GM23248 (cell line): ENCODE measurements around the gene MAP4K2. TPM values are rescaled to one million over a fixed set of nuclear protein-coding genes. Genes with fewer than 3 reads are reported as not detected.

Experiments used
- DNase-seq: peaks from one replicate; pipeline ENCODE4 v3.0.0-alpha.2; 2015
- H2AFZ ChIP-seq: fragments of 200-600 bp; sonication (generic); 2 replicates; pipeline ENCODE4 v1.6.1; 2016; ENCODE audit warnings: antibody characterized with exemption
- H3F3A ChIP-seq: fragments of 200-600 bp; sonication (generic); 2 replicates; pipeline ENCODE4 v1.6.1; 2016; ENCODE audit warnings: mild to moderate bottlenecking, antibody characterized with exemption, mixed run types; ENCODE audit not compliant: insufficient read depth
- H3K27ac ChIP-seq: fragments of 200-600 bp; sonication (generic); 2 replicates; pipeline ENCODE4 v1.5.1; 2016; ENCODE audit warnings: mild to moderate bottlenecking
- H3K27me3 ChIP-seq: fragments of 200-600 bp; sonication (generic); replicated peaks from 2 replicates; pipeline ENCODE4 v1.6.1; 2016; ENCODE audit warnings: mild to moderate bottlenecking; ENCODE audit not compliant: insufficient read depth
- H3K36me3 ChIP-seq: fragments of 200-600 bp; sonication (generic); 2 replicates; pipeline ENCODE4 v1.6.1; 2016; ENCODE audit warnings: low read depth, mild to moderate bottlenecking
- H3K4me1 ChIP-seq: fragments of 200-600 bp; sonication (generic); 2 replicates; pipeline ENCODE4 v1.6.1; 2016; ENCODE audit warnings: mild to moderate bottlenecking; ENCODE audit not compliant: insufficient read depth
- H3K4me2 ChIP-seq: fragments of 200-600 bp; sonication (generic); one replicate; pipeline ENCODE4 v1.6.1; 2016; ENCODE audit warnings: mild to moderate bottlenecking; ENCODE audit not compliant: unreplicated experiment
- H3K4me3 ChIP-seq: fragments of 200-600 bp; sonication (generic); 2 replicates; pipeline ENCODE4 v1.5.1; 2016; ENCODE audit warnings: mild to moderate bottlenecking
- H3K79me2 ChIP-seq: fragments of 200-600 bp; sonication (generic); 2 replicates; pipeline ENCODE4 v1.6.1; 2016; ENCODE audit warnings: mild to moderate bottlenecking; ENCODE audit not compliant: insufficient read depth
- H3K9ac ChIP-seq: fragments of 200-600 bp; sonication (generic); 2 replicates; pipeline ENCODE4 v1.6.1; 2016; ENCODE audit warnings: mild to moderate bottlenecking
- H3K9me2 ChIP-seq: fragments of 200-600 bp; sonication (generic); 2 replicates; pipeline ENCODE4 v1.6.1; 2016; ENCODE audit warnings: mixed run types, mild to moderate bottlenecking, moderate library complexity; ENCODE audit not compliant: insufficient read depth
- H3K9me3 ChIP-seq: fragments of 200-600 bp; sonication (generic); one replicate; pipeline ENCODE4 v1.6.1; 2017; ENCODE audit warnings: low read depth
- H4K20me1 ChIP-seq: fragments of 200-600 bp; sonication (generic); 2 replicates; pipeline ENCODE4 v1.6.0; 2016; ENCODE audit not compliant: insufficient read depth
- EZH2 ChIP-seq: fragments of 200-600 bp; sonication (generic); IDR thresholded peaks from 2 replicates; pipeline ENCODE4 v1.6.1; 2018; ENCODE audit warnings: antibody characterized with exemption, mild to moderate bottlenecking; ENCODE audit not compliant: insufficient read depth, poor library complexity, severe bottlenecking
- EZH2phosphoT487 ChIP-seq: fragments of 200-600 bp; sonication (generic); IDR thresholded peaks from 2 replicates; pipeline ENCODE4 v1.6.1; 2018; ENCODE audit warnings: antibody characterized with exemption, moderate library complexity, mild to moderate bottlenecking, low read depth; ENCODE audit not compliant: insufficient read depth
- WGBS, 2 experiments: methylation state at CpG; one replicate each; pipeline ENCODE4 v1.1.6; 2015 to 2017; ENCODE audit warnings: low lambda C conversion rate in 2 of 2, low coverage in 1 of 2; ENCODE audit errors: missing lambda C conversion rate in 2 of 2; 5-methylcytosine and 5-hydroxymethylcytosine counted together
- in situ Hi-C: fragments of 300-500 bp; cut with MboI; formaldehyde crosslinking; loops from 2 replicates; pipeline ENCODE4 v1.15.0; 2020
- polyA plus RNA-seq: library from polyadenylated mRNA; unstranded; fragments of >200 nt; fragmentation: Nextera tagmentation; extraction: Ambion mirVana; gene quantifications from 2 replicates; pipeline ENCODE4 v1.2.1, GENCODE V29; 2016
- total RNA-seq: library from RNA; depleted of rRNA; stranded (reverse); fragments of >200 nt; shearing (Covaris generic); gene quantifications from 2 replicates; pipeline ENCODE4 v1.2.3, GENCODE V29; 2014

The MAP4K2 gene
- total and polyA plus RNA-seq, 2 experiments from 2014 or later = 6.2 to 18.2 TPM

DNA sequence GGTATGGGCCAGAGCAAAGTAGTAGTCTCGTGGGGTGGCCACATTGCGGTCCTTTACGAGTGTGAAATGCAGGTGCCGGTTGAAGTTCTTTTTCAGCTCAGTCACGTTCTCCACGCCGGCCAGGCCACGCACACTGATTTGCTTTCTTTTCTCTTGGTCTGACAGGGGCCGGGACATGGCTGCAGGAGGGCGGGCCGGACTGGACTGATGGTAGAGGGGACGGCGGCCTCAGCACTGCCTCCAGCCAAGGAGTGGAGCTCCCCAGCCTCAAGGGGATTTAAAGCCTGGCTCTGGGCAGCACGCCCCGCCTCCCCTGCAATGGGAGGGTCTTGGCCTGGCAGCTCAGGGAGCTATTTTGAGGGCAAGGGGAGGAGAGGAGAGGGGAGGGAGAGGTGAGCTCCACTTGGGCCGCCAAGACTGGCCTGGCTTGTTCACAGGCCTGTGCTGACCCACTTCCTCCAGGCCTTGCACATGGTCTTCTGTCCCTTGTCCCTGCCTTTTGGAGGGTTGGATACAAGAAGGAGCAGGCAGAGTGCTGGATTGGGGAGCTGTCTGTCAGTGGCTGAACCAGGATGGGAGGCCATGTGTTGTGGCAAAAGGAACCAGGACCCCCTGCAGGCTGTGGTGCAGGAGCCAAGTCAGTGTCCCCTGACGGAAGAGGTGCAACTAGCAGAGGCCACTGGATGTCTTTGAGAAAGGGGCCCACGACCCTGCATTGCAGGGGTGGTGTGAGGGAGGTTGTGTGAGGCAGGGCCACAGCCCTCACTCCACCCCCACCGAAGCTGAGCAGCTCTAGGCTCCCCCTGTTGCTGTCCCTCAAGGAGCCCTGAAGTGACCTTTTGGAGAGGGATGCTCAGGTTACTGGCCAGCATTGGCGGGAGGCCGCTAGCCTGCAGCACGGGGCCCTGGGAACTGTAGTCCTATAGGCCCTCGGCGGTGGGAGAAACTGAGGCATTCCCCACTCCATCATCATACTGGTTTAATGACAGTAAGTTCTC is 43.0 kb downstream of the MAP4K2 start, which contains the start of gene PYGM:
Gene PYGM (minus strand): TSS at position 253 of the 998 bp plus-strand sequence. CDS start 76 bp downstream, at position 177.
- Histone ChIP-seq H3K4me3 (no peak within 1 kb of the TSS), H4K20me1 (no peaks in the 10 kb centered on the region), H2AFZ (no peak within 1 kb of the TSS), H3K79me2 (peaks cover 7% of the 10 kb centered on the region; the same call in 1 of the 2 replicates), H3F3A (peaks cover 39% of the 10 kb centered on the region), H3K9me2 (no peaks in the 10 kb centered on the region), H3K9ac (no peak within 1 kb of the TSS), H3K36me3 (peaks cover 21% of the 10 kb centered on the region), H3K4me1 (peaks cover 10% of the 10 kb centered on the region; the same call in 1 of the 2 replicates), H3K4me2 (no peak within 1 kb of the TSS), H3K27me3 (no peaks in the 10 kb centered on the region), H3K9me3 (no peaks in the 10 kb centered on the region), H3K27ac (no peak within 1 kb of the TSS)
- no peak for DNase-seq
- in situ Hi-C loops = no loop called here
- TF ChIP-seq EZH2 = no peak
- no peak for TF ChIP-seq EZH2phosphoT487
- 51 to 53% methylated on average over 24 of the region's 24 CpGs for WGBS, 2 experiments

DNA sequence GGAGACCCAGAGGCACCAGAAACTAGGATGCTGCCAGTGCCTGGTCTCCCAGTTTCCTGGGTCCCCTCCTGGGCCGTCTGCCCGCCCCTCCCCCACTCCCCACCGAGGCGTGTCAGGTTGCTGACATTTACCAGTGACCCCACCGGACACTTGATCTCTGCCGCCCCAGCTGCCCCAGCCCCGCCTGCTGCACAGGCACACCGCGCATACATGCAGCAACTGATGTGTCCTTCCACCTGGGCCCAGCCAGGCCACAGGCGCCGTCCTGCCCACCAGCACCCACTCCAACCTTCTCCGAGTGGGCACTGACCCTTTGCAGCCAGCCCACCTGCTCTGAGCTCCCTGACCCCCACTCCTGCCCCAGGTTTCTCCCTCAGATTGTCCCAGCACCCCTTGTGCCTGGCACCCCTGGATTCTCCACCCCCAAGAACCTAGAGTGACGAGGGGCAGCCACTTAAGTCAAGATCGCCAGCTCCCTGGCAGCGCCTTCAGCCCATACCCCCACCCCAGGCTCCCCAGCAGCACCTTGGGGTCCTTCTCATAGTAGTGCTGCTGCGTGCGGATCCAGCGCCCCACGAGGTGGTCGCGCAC is 43.8 kb downstream of the MAP4K2 start:
- TF ChIP-seq EZH2phosphoT487 = no peak
- no peak for TF ChIP-seq EZH2
- in situ Hi-C loops = no loop called here
- no peak overlapping the region for H3K27ac ChIP-seq
- H3K36me3 ChIP-seq = peaks cover 14% of the 10 kb centered on the region
- no peaks in the 10 kb centered on the region for H3K27me3 ChIP-seq
- H2AFZ ChIP-seq = no peak overlapping the region
- H3F3A ChIP-seq = peaks cover 31% of the 10 kb centered on the region
- no peaks in the 10 kb centered on the region for H3K9me2 ChIP-seq
- 78 to 80% methylated on average over 11 to 21 of the region's 21 CpGs for WGBS, 2 experiments
- H4K20me1 ChIP-seq = no peaks in the 10 kb centered on the region
- H3K4me3 ChIP-seq = no peak overlapping the region
- no peaks in the 10 kb centered on the region for H3K9me3 ChIP-seq
- no peaks in the 10 kb centered on the region for H3K79me2 ChIP-seq
- H3K4me1 ChIP-seq = peaks cover 10% of the 10 kb centered on the region; the same call in 1 of the 2 replicates
- no peak overlapping the region for H3K9ac ChIP-seq
- DNase-seq = no peak
- no peak overlapping the region for H3K4me2 ChIP-seq

DNA sequence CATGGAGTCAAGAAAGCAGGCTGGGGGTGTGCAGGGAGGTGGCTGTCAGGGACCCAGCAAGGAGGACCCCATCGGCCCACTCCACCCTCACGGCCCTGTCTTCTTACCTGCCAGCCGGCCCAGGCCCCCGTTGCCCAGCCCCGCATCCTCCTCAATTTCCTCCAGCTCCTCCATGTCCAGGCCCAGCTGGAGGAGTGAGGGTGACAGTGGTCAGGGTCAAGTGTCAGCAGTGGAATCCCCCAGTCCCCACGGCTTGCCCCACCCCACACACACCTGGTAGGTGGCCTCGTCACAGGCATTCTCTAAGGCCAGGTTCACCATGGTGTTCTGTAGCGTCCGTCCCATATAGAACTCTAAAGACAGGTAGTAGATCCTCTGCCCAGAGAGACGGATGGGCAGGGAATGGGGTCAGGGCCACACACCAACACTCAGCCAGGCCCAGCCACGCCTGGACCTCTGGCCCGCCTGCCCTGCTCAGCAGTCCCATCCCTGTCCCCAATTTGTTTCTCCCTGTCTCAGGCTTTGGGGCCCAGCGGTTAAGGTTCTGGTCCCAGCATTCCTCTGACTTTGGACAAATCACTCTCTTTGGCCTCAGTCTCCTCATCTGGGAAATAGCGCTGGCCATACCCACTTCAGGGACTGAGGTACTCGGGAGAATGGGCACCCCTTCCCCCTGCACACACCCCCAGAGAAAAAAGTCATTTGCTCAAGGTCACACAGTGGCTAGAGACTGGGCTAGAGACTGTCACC is 44.5 kb downstream of the MAP4K2 start:
- no peak for TF ChIP-seq EZH2
- Histone ChIP-seq H3K9me2 (no peaks in the 10 kb centered on the region), H3K9me3 (no peaks in the 10 kb centered on the region), H3K27me3 (no peaks in the 10 kb centered on the region), H3K79me2 (no peaks in the 10 kb centered on the region), H3K4me2 (no peak overlapping the region), H3K4me3 (no peak overlapping the region), H3F3A (peaks cover 30% of the 10 kb centered on the region), H4K20me1 (no peaks in the 10 kb centered on the region), H2AFZ (no peak overlapping the region), H3K9ac (no peak overlapping the region), H3K4me1 (peaks cover 7% of the 10 kb centered on the region; the same call in 1 of the 2 replicates), H3K36me3 (peaks cover 9% of the 10 kb centered on the region; the same call in 1 of the 2 replicates), H3K27ac (no peak overlapping the region)
- 79 to 81% methylated on average over 15 of the region's 15 CpGs for WGBS, 2 experiments
- in situ Hi-C loops = no loop called here
- no peak for DNase-seq

DNA sequence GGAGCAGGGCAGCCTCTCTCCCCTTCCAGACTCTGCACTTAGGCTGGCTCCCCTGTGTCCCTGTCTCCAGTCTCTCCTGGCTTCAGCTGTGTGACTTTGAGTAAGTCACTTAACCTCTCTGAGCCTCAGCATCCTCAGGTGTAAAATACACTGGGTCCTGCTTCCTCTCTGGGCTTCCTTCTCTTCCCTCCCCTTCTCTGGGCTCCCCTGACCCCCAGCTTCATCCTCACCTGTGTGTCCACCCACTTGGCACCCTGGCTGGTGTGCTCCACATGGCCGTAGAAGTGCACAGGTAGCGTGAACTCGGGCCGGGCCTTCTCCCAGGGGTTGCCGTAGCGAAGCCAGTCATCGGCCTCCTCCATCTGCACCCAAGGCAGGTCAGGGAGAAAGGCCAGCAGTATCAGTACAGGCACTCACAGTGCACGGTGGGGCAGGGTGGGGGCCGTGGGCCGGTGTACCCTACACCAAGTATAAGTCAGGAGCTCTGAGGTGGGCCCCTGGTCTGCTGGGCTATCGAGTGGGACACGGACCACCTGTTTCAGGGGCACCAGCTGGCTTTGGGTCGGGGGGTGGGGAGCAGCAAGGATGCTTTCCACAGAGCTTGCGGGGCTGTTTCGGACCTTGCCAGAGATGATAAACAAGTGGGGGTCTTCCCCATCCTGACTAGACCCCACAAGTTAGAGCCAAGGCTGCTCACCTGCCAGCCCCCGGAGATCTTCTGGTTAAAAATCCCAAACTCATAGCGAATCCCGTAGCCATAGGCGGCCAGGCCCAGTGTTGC is 45.3 kb downstream of the MAP4K2 start:
- H3K9me3 ChIP-seq = no peaks in the 10 kb centered on the region
- DNase-seq = no peak
- no peak overlapping the region for H3K4me3 ChIP-seq
- WGBS, 2 experiments = 75 to 79% methylated on average over 19 of the region's 19 CpGs
- H3K9ac ChIP-seq = no peak overlapping the region
- peaks cover 23% of the 10 kb centered on the region for H3F3A ChIP-seq
- no peak overlapping the region for H3K4me2 ChIP-seq
- H3K27ac ChIP-seq = no peak overlapping the region
- no peaks in the 10 kb centered on the region for H3K27me3 ChIP-seq
- in situ Hi-C loops = no loop called here
- peaks cover 6% of the 10 kb centered on the region; the same call in 1 of the 2 replicates for H3K36me3 ChIP-seq
- no peaks in the 10 kb centered on the region for H4K20me1 ChIP-seq
- TF ChIP-seq EZH2phosphoT487 (no peak), EZH2 (no peak)
- no peaks in the 10 kb centered on the region for H3K9me2 ChIP-seq
- H3K79me2 ChIP-seq = no peaks in the 10 kb centered on the region
- no peak overlapping the region for H2AFZ ChIP-seq
- no peaks in the 10 kb centered on the region for H3K4me1 ChIP-seq
